SHP77 (cell line): ENCODE data around the gene CYP27B1.

Experiments
- DNase-seq, 2 experiments: peaks; one replicate each; lab custom pipeline; 2025; lab: John Stamatoyannopoulos, UW

CYP27B1 gene, protein sequence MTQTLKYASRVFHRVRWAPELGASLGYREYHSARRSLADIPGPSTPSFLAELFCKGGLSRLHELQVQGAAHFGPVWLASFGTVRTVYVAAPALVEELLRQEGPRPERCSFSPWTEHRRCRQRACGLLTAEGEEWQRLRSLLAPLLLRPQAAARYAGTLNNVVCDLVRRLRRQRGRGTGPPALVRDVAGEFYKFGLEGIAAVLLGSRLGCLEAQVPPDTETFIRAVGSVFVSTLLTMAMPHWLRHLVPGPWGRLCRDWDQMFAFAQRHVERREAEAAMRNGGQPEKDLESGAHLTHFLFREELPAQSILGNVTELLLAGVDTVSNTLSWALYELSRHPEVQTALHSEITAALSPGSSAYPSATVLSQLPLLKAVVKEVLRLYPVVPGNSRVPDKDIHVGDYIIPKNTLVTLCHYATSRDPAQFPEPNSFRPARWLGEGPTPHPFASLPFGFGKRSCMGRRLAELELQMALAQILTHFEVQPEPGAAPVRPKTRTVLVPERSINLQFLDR

DNA sequence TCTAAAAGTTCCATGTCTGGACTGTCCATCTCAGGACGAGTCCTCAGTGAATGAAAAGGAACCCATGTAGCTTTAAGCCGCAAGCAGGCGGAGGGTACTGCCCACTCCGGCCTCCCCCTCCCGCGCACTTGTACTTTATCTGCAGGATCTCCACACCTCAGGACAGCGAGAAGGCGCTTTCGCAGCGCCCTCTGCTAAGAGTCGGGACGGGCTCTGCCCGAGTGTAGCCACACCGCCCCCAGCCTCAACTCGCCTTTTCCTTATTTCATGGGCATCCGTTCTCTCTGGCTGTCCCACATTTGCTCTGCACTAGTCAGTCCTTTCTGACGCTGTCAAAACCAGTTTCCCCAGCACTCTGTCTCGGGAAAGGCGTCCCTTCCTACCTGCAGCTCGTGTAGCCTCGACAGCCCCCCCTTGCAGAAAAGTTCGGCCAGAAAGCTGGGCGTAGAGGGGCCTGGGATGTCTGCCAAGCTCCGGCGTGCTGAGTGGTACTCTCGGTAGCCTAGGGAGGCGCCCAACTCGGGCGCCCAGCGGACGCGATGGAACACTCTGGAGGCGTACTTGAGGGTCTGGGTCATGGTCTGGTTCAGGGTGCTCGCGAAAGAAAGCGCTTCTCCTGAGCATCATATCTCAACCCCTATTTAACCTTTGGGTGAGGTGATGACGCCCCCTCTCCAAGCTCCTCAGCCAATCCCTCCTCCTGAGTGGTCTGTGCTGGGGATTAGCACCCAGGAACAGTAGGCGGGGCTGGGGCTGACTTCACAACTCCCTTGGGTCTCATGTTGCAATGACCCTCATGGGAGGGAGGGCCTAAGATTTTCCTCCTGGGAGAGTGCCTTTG is at the start of gene CYP27B1:
Gene CYP27B1 (minus strand): TSS at position 615 of the 841 bp plus-strand sequence. CDS start 37 bp downstream, at position 578.
- peak in 1 of 2 experiments; percentile 14 for DNase-seq

DNA sequence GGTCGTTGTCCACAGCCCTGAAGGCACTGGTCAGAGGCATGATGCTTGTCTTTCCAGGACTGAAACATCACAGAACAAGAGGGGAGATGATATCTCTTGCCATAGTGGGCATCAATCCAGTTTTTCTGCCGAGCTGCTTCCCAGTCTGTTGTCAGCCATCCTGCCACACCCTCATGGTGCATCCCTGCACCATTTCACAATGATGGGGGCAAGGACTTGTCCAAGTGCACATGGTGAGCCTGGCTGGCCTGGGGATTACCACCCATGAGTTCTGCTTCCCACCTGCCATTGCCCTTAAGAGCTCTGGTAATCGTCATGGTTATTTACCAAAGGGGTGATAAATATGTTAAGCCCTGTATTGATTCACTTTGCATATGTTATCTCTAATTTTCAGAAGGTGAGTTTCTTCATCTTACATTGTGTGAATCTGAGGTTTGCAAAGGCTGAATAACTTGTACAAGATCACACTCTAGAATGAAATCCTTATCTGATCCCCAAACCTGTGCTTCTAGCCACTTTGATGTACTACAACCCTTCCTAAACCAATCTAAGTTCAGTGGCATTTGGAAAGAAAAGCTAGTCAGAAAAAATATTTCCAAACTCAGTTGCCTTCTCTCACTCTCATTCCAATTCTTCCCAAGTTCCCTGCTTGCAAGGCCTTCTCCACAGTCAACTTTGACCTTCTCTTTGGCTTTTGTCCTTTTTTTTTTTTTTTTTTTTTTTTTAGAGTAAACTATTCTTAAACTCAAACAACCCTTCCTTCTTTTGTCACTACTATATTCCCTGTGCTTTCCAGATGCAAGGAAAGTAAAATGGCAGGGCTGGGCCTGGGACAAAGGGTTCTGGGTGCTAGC is 49.4 kb upstream of the CYP27B1 start:
- no peak for DNase-seq

DNA sequence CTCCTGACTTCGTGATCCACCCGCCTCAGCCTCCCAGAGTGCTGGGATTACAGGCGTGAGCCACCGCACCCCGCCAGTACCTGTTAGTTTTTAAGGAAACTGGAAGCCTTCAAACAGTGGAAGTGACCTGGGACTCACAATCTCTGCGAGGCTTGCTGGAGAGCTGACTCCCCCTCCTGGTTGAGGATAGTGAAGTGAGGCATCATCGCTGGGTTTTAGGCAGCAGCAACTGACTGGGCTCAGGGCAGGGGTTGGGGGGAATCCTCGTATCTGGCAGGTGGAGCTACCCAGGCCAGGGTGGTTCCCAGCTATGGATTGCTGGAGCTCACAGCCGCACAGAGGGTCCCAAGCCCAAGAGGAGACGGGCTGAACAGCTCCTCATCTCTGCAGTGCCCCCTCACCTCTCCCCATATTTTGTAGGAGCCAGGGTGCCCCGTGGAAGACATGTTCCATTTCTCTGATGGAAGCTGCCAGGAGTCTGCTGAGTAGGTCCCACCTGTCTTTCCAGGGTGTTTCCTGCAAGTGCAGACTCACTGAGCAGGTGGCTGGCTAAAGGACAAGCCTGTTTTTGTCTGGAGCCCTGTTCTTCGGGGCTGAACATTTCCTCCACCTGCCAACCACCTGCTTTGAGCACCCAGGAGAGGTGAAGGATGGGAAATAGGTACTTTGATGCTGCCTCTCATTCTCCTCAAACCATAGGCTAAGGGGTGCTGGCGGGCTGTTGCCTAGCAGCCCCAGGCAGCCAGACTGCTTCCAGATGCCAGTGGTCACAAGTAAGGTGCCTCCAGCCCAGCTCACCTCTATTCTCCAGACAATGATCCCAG is 48.5 kb upstream of the CYP27B1 start:
- DNase-seq: peak; percentile 68 to 74

DNA sequence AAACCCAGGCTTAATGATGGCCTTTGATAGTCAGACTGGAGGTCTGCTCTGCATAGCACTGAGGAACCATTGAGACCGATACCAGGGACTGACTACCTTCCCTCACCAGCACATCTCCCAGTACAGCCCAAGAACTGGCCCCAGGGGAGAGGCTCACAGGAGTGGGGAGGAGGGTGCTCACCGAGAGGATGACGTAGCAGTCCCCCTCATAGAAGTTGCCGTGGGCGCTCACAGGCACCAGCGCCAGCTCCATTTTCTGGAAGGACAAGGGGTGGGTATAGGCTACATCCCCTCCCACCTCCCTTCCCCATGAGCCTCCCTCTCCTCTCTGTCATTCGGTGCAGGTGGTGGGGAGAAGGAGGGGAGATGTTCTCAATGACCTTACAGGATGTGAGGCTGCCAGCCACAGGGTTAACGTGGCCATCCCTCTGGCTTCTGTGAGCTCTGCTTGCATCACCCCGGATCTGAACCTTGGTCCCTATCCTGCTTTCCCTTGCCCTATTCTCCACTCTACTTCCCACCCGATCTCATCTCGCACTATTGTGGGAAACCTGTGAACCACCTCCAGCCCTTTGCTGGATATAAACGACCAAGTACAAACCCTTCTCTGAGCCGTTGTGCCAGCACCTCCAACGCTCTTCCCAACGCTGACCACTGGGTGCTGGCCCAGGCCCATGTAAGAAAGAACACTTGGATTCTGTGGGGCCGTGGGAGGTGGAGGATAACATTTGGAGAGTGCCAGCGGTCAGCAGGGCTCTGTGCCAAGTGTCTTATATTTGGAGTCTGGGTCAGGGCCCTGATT is 47.3 kb upstream of the CYP27B1 start:
- DNase-seq: peak in 1 of 2 experiments; percentile 27

DNA sequence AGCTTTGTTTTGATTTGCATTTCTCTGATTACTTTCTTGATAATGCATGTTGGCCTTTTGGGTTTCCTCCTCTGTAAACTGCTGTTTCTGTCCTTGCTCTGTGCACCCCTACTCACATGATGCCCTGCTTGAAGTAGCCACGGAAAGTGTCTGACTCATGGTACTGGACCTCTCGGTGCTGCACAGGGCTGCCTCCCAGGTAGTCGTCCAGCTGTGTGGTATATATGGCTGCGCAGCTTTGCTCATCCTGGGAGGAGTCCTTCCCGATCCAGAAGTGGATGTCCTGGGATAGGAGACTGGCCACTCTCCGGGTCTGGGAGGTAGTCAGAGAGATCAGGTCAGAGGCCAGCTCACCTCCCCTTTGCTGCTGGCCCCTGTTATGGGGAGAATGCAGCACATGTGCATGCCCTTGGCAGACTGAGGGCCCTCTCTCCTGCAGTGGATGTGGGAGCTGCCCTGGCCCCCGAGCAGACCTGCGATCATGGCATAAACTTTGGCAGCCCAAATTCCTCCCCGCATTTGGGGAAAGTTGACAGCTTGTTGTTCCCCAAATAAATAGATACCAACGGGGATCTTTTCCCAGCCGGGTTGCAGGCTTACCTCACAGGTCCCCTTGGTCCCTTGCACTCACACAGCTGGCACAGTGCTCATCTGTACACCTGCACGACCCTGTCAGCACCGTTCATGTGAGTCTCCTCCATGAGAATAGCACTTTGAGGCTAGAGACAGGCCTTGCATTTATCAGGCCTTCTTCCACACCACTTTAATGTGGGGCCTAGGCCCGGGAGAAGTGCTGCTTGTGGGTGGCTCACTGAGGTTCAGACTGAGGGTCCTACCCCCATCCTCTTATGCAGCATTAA is 46.5 kb upstream of the CYP27B1 start:
- no peak for DNase-seq

DNA sequence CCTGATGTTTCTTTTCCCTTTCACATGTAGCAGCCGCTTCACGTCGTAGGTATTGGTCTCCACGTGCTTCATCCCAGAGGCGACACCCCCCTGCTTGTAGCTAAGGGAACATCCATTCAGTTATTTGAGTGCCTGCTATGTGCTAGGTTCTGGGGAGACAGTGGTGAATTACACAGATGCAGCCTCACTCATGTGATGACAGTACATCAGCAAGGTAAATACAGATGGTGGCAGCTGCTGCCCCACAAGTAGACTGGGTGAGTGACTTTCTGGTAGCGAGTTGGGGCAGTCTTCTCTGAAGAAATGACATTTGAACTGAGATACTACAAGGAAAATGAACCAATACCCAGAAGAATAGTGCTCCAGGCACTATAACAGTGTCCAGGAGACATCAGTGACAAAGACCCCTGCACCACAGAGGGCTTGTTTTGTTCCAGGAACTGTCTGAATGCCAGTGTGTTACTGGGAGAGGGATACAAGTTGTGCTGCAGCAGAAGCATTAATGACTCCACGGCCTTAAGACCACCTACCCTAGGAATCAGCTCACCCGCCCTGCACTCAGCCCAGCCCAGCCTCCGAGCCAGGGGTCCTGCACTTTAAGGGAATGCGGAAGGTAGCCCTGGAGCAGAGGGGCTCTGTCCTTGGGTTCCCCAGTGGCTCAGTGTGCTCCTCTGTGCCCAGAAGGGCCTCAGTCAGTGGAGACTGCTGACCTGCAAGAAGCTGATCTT is 44.3 kb upstream of the CYP27B1 start:
- DNase-seq: peak; percentile 68 to 80

DNA sequence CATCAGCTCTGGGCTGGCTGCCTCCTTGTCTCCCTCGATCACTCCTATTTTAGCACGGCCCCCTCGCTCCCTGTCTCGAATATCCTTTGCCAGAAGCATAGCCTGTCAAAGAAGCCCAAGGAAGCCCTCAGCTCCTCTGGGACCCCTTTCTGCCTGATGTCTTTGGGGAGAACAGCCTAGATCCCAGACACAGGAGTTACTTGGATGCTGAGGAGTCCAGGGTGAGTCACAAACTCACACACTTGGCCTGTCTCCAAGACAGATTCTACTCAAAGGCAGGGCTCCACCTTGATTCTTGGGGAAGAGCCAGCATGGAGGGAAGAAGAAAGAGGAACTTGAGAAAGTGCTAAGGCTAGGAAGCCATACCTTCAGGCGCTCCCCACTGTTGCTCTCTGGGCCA is 43.6 kb upstream of the CYP27B1 start:
- no peak for DNase-seq

DNA sequence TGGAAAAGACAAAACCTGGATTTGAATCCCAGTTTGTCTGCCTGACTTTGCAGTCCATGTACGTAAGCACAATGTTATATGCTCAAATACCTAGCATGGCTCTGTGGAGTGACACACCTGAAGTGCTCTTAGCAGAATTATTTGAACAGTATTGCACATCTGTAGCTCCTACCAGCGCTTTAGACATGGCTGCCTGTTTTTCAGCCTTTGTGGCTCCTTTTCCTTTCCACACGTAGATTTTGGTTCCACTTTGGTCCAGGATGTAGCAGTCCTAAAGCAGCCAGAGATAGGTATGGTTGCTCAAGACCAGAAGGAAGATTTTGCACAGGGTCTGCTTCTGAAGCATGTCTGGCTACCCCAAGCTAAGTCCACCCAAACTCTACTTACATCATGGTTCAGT is 42.5 kb upstream of the CYP27B1 start:
- no peak for DNase-seq

DNA sequence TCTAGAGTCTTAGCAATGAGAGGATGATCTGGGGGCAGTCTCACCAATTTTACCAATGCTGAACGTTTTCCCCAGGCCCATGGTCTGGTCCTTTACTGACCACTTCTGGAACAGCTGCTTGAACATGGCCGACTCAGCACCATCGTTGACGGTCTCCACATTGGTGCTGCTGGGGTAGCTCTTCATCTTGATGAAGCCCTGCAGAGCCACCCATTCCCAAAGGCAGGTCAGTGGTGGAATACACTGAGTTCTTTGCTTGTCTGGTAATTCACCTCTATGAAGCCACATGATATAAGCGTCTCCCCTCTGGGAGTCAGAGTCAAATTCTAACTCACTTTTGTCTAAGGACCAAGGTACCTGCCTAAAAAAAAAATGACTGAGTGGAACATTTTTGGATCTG is 41.5 kb upstream of the CYP27B1 start:
- DNase-seq: no peak

DNA sequence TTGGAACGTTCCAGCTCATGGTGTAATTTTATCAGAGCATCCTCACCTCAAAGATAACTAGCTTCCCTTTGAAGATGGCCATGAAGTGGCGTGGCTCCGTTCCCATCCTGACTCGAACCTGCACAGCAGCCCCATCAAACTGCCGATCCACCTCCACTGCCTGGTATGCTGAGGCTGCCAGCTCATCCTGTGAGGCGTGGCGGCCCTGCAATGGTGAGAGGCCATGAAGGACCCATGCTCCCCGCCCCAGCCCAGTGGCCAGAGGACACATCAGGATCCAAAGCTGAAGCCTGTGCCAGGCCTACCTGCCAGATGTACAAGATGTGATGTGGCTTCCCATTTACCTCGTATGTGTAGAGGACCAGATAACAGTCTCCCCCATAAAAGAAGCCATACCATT is 40.4 kb upstream of the CYP27B1 start:
- DNase-seq: no peak

DNA sequence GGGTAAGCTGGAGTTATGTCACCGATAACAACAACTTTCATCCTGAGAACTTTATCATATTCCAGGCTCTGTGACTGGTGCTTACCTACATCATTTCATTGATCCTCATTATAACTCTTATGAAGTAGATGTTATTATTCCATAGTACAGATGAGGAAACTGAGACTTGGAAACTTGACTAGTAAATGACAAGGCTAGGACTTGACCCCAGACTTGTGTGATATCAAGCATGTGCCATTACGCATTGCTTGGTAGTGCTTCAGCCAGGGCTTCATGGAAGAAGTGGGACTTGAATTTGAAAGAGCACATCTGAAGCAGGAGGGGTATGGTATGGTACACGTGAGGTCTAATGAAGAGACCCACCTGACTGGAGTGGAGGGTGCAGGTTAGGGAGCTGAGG is 39.8 kb upstream of the CYP27B1 start:
- DNase-seq: no peak

DNA sequence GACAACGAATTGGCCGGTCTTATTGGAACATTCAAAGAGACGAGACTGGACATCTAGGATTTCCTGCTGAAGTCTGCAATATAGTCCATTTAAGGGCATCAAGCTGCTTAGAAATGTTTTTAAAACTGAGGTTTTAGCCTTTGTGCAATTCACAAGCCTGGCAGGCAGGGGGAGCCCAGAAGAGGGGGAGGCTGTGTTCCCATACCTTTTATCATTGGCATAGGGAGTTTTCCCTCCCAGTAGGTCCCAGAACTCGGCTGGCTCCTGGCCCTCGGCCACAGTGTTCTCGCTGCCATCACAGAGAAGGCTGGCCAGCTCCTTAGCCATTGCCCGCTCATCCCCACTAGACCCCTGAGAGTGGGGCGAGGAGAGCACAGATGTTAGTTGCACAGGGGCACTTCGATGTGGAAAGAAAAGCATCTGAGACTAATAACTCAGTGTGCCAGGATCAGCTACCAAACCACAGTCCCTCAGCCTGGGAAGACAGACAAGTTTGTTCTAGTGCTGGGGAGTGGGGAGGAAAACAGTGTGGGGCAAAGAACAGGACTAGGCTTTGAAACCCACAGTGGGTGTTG is 36.5 kb upstream of the CYP27B1 start:
- DNase-seq: peak; percentile 43 to 65

DNA sequence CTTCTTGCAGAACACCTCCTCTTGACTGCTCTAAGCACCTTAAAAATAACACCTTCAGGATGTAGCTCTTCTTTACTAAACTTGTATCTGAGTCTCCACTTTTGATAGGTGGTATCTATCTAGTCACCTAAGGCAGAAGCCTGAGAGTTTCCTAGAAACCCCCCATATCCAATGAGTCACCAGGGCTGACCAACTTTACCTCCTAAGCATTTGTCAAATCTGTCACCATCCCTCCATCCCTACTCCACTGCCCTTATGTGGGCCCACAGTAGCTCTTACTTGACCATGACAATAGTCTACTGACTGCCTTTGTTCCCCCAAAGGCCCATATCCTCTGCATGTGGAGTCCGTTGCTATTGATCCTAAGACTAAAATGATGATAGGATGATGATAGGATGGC is 35.7 kb upstream of the CYP27B1 start:
- no peak for DNase-seq

DNA sequence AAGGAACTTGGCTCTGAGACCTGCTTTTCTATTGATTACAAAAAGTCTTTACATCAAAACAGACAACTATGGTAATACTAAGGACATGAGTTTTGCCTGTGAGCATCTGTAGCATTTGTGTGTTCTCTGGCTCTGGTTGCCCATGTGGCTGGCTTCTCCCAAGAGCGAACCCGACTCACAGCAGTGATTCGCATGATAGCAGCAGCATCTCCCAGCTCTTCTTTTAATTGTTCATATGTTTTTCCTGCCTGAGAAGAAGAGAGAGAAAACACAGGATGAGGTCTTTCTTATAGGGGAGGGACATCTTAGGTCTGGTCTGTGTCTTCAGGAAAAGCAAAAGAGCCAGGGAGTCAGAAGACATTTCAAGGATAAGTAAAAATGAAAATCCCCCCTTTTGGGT is 34.1 kb upstream of the CYP27B1 start:
- no peak for DNase-seq

DNA sequence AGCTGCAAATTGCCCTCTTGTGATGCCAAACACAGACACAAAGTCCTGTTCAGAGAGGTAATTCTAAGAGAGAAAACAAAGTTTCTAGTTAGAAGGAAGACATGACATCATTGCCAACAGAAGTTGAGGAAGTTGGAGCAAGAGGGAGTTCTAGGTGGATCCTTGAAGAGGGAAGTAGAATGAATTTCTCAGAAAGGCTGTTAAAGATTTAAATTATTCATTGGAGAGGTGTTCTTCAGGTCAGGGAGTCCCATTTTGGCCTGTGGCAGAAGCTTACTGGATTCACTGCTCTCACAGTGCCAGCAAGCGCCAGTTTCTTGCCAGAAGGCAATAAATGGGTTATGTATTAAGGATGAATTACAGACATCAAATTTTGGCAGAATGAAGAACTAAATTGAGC is 31.1 kb upstream of the CYP27B1 start:
- DNase-seq: no peak

DNA sequence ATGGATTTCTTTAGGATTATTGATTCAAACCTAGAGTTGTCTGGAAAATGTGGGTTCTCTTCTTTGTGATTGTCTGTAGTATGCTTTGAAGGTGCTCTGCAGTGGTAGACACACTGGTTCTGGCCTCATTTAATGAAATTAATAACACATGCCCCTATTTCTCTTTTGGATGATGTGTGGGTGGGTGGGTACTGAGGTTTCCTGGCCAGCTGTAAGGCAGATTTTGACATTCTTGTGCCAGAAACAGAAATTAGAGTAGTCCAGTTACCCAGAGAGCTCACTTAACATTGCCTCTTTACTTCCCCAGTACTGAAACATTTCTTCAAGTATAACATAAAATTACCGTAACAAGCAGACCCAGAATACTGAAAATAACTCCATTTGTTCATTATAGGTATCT is 30.1 kb upstream of the CYP27B1 start:
- DNase-seq: no peak

DNA sequence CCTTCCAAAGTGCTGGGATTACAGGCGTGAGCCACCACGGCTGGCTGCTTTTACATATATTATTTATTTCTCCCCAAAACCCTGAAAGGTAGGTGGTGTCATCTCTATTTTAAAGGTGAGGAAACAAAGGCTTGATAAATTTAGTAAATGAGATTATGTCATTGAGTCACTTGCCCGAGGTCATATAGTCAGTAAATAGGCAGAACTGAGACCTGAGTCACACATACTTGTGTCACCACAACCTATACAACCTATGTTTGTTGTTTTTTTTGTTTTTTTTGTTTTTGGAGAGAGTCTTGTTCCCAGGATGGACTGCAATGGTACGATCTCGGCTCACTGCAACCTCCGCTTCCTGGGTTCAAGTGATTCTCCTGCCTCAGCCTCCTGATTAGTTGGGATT is 28.5 kb upstream of the CYP27B1 start:
- DNase-seq: no peak

DNA sequence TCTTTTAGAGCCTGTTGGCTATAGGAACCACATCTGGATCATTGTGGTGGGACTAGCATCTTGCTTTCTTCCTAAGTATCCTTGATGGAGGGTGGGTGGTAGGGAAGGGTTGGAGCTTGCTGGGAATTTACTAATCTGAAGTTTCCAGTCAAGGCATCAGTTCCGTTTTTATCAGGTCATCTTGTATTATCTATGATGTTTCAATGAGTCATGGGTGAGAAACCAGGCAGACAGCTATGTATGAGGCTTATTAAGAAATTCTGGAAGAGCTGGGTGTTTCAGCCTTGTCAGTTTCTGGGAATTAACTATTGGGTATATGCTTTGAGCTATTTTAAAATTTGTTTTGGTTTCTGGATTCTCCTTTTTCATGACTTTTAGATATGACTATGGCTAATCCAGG is 27.0 kb upstream of the CYP27B1 start:
- DNase-seq: no peak
